Lower leg skin (tissue), 3 donors: ENCODE data around the gene HERPUD1.

Source experiments
- CTCF ChIP-seq, 3 donors: fragments of 450-650 bp; IDR thresholded peaks; one replicate each; pipeline ENCODE4 v1.5.1; 2016; ENCODE audit warnings: antibody characterized with exemption in 3 of 3, mild to moderate bottlenecking in 3 of 3, moderate library complexity in 2 of 3
- POLR2A ChIP-seq, 2 donors: fragments of 450-650 bp; IDR thresholded peaks; one replicate each; pipeline ENCODE4 v1.6.1; 2016 to 2017; ENCODE audit warnings: antibody characterized with exemption in 2 of 2, mild to moderate bottlenecking in 1 of 2, moderate library complexity in 1 of 2

GRCh38 chr16:56919099-56919800 lies 12.7 kb upstream of the HERPUD1 start:
- TF ChIP-seq POLR2A (IDR thresholded peaks at IDR 0.05) (no peak), CTCF (IDR thresholded peaks at IDR 0.05) (no peak)
